AG09309 (cell line): ENCODE measurements around the gene WNT1.

Source experiments
- DNase-seq: peaks from one replicate; pipeline ENCODE4 v3.0.0-alpha.2; 2010; ENCODE audit warnings: low read depth
- H3K4me3 ChIP-seq: 2 replicates; pipeline ENCODE4 v1.5.1; 2011; ENCODE audit warnings: mild to moderate bottlenecking, low read depth, low read length, moderate library complexity; ENCODE audit not compliant: control insufficient read depth
- CTCF ChIP-seq: IDR thresholded peaks from 2 replicates; pipeline ENCODE4 v1.5.1; 2011; ENCODE audit warnings: mild to moderate bottlenecking, low read depth, low read length, inconsistent platforms; ENCODE audit not compliant: insufficient read depth, control insufficient read depth; ENCODE audit errors: missing control alignments

WNT1 gene

GRCh38 chr12:49008943-49009342 is 30.8 kb downstream of the WNT1 start:
- TF ChIP-seq CTCF: no peak
- no peak for DNase-seq

GRCh38 chr12:49010092-49010668 is 32.1 kb downstream of the WNT1 start:
- no peak overlapping the region for H3K4me3 ChIP-seq
- no peak for DNase-seq
- no peak for TF ChIP-seq CTCF

More at GRCh38 chr12:49008943-49009342, 30.8 kb downstream of the WNT1 start:
- H3K4me3 ChIP-seq: no peak overlapping the region

- no peak overlapping the region for H3K4me3 ChIP-seq
- DNase-seq: no peak
- TF ChIP-seq CTCF: no peak
These were observed 34.6 kb downstream of the WNT1 start for GRCh38 chr12:49012739-49013138.

- TF ChIP-seq CTCF: no peak
- DNase-seq: no peak
- H3K4me3 ChIP-seq: no peak overlapping the region
These were observed 35.3 kb downstream of the WNT1 start for GRCh38 chr12:49013428-49013827.

GRCh38 chr12:49014547-49014946 is 36.4 kb downstream of the WNT1 start:
- TF ChIP-seq CTCF: peak; percentile 40
- no peak for DNase-seq
- H3K4me3 ChIP-seq: no peak overlapping the region

- no peak for TF ChIP-seq CTCF
- DNase-seq: no peak
- H3K4me3 ChIP-seq: no peak overlapping the region
These were observed 37.1 kb downstream of the WNT1 start for GRCh38 chr12:49015196-49015595.

GRCh38 chr12:49017891-49018260 is 39.8 kb downstream of the WNT1 start:
- no peak for TF ChIP-seq CTCF
- H3K4me3 ChIP-seq: peak overlapping the region; percentile 48
- DNase-seq: no peak
